ENCODE measurements around the gene ZNF70.
A peak's percentile ranks its signal among the peaks of the same experiment; 100 is the strongest.
"Not testable (repeated sequence)": the region's sequence is repeated elsewhere in the genome, so short reads cannot be mapped to it uniquely, and the experiment has no call there.

Gene ZNF70

GRCh38 chr22:23743303-23743705 lies 7.6 kb downstream of the ZNF70 start:
- Histone ChIP-seq H3K27ac (ENCODE audit: low read depth, low read length) (no peak overlapping the region), H3K36me3 (ENCODE audit: control insufficient read depth, insufficient read depth, low read length) (peaks cover 32% of the 10 kb centered on the region), H3K9ac (ENCODE audit: low read length) (no peak overlapping the region), H3K4me1 (ENCODE audit: control insufficient read depth, insufficient read depth, low read length) (no peaks in the 10 kb centered on the region), H3K9me3 (ENCODE audit: control insufficient read depth, insufficient read depth, low read depth, low read length) (no peaks in the 10 kb centered on the region; the same call in 1 of the 2 replicates), H3K27me3 (ENCODE audit: control insufficient read depth, insufficient read depth, low read length) (no peaks in the 10 kb centered on the region), H3K4me3 (ENCODE audit: low read depth, low read length) (no peak overlapping the region)

DNA sequence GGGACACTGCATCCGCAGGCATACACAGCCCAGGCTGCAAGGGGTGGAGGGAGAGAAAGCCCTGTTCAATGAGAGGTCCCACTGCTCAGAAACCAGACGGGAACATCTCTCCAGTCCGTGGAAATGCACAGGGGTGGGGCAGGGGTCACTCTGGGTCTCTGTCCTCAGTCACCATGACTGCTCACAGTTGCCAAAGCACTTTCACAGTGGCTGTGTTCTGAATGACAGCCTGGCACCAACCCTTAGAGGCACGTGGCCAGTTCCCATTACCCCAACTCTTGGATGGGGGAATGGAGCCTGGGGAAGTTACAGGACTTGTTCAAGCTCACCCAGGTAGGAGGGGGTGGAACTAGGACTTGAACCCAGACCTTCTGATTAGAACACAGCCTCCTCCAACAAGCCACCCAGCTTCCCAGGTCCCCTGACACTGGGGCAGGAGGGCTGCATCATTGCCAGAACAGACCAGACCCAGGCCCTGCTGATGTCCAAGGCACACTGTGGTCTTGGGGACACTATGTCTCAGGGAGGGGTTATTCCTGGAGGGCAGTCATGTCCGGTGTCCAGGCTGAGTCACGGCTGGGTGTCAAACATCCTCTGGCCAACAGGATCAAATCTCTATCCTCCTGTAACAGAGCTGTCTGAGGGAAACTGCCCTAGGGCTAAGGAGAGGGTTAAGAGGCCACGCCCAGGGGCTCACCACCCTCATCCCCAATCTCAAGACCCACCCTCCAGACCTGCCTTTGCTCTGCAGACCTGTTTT lies 8.2 kb downstream of the ZNF70 start:
- Histone ChIP-seq H3K9ac (ENCODE audit: low read length) (no peak overlapping the region), H3K27ac (ENCODE audit: low read depth, low read length) (no peak overlapping the region), H3K36me3 (ENCODE audit: control insufficient read depth, insufficient read depth, low read length) (peaks cover 32% of the 10 kb centered on the region), H3K4me1 (ENCODE audit: control insufficient read depth, insufficient read depth, low read length) (no peaks in the 10 kb centered on the region), H3K9me3 (ENCODE audit: control insufficient read depth, insufficient read depth, low read depth, low read length) (no peaks in the 10 kb centered on the region; the same call in 1 of the 2 replicates), H3K4me3 (ENCODE audit: low read depth, low read length) (no peak overlapping the region), H3K27me3 (ENCODE audit: control insufficient read depth, insufficient read depth, low read length) (no peaks in the 10 kb centered on the region)

- H3K27me3 ChIP-seq (ENCODE audit: control insufficient read depth, insufficient read depth, low read length): no peaks in the 10 kb centered on the region
- H3K36me3 ChIP-seq (ENCODE audit: control insufficient read depth, insufficient read depth, low read length): peaks cover 6% of the 10 kb centered on the region
- no peak overlapping the region for H3K4me3 ChIP-seq (ENCODE audit: low read depth, low read length)
- no peak overlapping the region for H3K9ac ChIP-seq (ENCODE audit: low read length)
- H3K9me3 ChIP-seq (ENCODE audit: control insufficient read depth, insufficient read depth, low read depth, low read length): no peaks in the 10 kb centered on the region
- no peaks in the 10 kb centered on the region for H3K4me1 ChIP-seq (ENCODE audit: control insufficient read depth, insufficient read depth, low read length)
- no peak overlapping the region for H3K27ac ChIP-seq (ENCODE audit: low read depth, low read length)
Measured at GRCh38 chr22:23737696-23738095, 13.2 kb downstream of the ZNF70 start.

- H3K9ac ChIP-seq (ENCODE audit: low read length); H3K4me1 ChIP-seq (ENCODE audit: control insufficient read depth, insufficient read depth, low read length); H3K27me3 ChIP-seq (ENCODE audit: control insufficient read depth, insufficient read depth, low read length); H3K36me3 ChIP-seq (ENCODE audit: control insufficient read depth, insufficient read depth, low read length); H3K9me3 ChIP-seq (ENCODE audit: control insufficient read depth, insufficient read depth, low read depth, low read length); H3K4me3 ChIP-seq (ENCODE audit: low read depth, low read length); H3K27ac ChIP-seq (ENCODE audit: low read depth, low read length): not testable (repeated sequence)
Measured at GRCh38 chr22:23728108-23728507, 22.8 kb downstream of the ZNF70 start.

DNA sequence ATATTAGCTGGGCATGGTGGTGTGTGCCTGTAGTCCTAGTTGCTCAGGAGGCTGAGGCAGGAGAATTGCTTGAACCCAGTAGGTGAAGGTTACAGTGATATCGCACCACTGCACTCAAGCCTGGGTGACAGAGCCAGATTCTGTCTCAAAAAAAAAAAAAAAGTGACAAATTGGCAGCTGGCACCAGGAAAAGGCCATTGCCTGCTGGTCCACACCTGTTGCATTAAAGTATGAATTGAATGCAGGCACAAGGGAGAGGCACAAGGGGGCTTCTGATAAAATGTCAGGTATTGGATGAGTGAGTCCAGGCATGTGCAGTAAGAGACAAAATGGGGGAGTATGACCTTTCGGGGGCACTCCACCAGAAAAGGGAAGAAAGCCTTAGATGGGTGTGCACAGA lies 28.2 kb downstream of the ZNF70 start:
- H3K4me3 ChIP-seq (ENCODE audit: low read depth, low read length): no peak overlapping the region

DNA sequence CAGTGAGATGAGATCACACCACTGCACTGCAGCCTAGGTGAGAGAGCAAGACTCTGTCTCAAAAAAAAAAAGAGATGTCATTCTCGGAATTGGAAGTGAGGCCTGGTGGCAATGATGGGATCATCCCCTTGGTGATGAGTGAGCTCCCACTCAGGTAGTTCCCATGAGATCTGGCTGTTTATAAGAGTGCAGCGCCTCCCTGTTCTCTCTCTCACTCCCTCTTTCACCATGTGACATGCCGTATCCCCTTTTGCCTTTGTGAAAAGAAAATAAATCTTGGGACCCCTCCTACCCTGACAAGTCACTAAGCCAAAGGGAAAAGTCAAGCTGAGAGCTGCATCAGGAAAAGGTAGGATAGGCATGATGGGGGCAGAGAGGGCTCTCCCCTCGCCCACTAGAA lies 28.8 kb downstream of the ZNF70 start:
- Histone ChIP-seq H3K4me3 (ENCODE audit: low read depth, low read length) (no peak overlapping the region), H3K9ac (ENCODE audit: low read length) (no peak overlapping the region), H3K4me1 (ENCODE audit: control insufficient read depth, insufficient read depth, low read length) (peaks cover 4% of the 10 kb centered on the region), H3K27me3 (ENCODE audit: control insufficient read depth, insufficient read depth, low read length) (no peaks in the 10 kb centered on the region), H3K36me3 (ENCODE audit: control insufficient read depth, insufficient read depth, low read length) (no peaks in the 10 kb centered on the region), H3K9me3 (ENCODE audit: control insufficient read depth, insufficient read depth, low read depth, low read length) (no peaks in the 10 kb centered on the region), H3K27ac (ENCODE audit: low read depth, low read length) (no peak overlapping the region)

More for the DNA sequence above, 28.2 kb downstream of the ZNF70 start:
- no peaks in the 10 kb centered on the region for H3K9me3 ChIP-seq (ENCODE audit: control insufficient read depth, insufficient read depth, low read depth, low read length)
- no peaks in the 10 kb centered on the region for H3K27me3 ChIP-seq (ENCODE audit: control insufficient read depth, insufficient read depth, low read length)
- H3K36me3 ChIP-seq (ENCODE audit: control insufficient read depth, insufficient read depth, low read length): no peaks in the 10 kb centered on the region
- H3K27ac ChIP-seq (ENCODE audit: low read depth, low read length): no peak overlapping the region
- H3K4me1 ChIP-seq (ENCODE audit: control insufficient read depth, insufficient read depth, low read length): no peaks in the 10 kb centered on the region
- H3K9ac ChIP-seq (ENCODE audit: low read length): no peak overlapping the region

GRCh38 chr22:23720855-23721254 lies 30.1 kb downstream of the ZNF70 start:
- peaks cover 4% of the 10 kb centered on the region for H3K4me1 ChIP-seq (ENCODE audit: control insufficient read depth, insufficient read depth, low read length)
- H3K27ac ChIP-seq (ENCODE audit: low read depth, low read length): no peak overlapping the region
- no peaks in the 10 kb centered on the region for H3K27me3 ChIP-seq (ENCODE audit: control insufficient read depth, insufficient read depth, low read length)
- H3K9ac ChIP-seq (ENCODE audit: low read length): no peak overlapping the region
- no peaks in the 10 kb centered on the region for H3K36me3 ChIP-seq (ENCODE audit: control insufficient read depth, insufficient read depth, low read length)
- no peak overlapping the region for H3K4me3 ChIP-seq (ENCODE audit: low read depth, low read length)
- no peaks in the 10 kb centered on the region for H3K9me3 ChIP-seq (ENCODE audit: control insufficient read depth, insufficient read depth, low read depth, low read length)

DNA sequence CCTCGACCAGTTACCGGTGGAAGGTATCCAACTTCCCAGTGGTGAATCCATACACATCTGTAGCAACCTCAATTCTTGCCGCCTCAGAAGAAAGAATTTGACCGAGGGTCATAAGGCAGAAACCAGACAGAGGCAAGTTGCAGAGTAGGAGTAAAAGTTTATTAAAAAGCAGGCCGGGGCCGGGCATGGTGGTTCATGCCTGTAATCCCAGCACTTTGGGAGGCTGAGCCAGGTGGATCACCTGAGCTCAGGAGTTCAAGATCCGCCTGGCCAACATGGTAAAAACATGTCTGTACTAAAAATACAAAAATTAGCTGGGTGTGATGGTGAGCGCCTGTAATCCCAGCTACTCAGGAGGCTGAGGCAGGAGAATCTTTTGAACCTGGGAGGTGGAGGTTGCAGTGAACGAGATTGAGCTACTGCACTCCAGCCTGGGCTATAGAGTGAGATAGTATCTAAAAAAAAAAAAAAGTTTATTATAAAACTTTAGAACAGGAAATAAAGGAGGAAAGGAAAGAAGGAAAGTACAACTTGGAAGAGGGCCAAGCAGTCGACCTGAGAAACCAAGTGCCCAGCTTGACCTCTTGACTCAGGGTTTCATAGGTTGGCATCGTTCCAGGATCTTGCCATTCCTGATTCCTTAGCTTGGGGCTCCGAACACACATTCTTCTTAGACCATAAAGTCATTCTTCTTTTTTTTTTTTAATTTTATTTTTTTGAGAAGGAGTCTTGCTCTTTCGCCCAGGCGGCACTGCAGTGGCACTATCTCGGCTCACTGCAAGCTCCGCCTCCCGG lies 32.3 kb downstream of the ZNF70 start:
- Histone ChIP-seq H3K9ac (ENCODE audit: low read length) (no peak overlapping the region), H3K36me3 (ENCODE audit: control insufficient read depth, insufficient read depth, low read length) (peaks cover 15% of the 10 kb centered on the region), H3K27me3 (ENCODE audit: control insufficient read depth, insufficient read depth, low read length) (no peaks in the 10 kb centered on the region)

GRCh38 chr22:23716811-23717801 lies 33.8 kb downstream of the ZNF70 start:
- peaks cover 23% of the 10 kb centered on the region for H3K36me3 ChIP-seq (ENCODE audit: control insufficient read depth, insufficient read depth, low read length)
- peak overlapping the region; percentile 80 for H3K9ac ChIP-seq (ENCODE audit: low read length)
- no peaks in the 10 kb centered on the region for H3K9me3 ChIP-seq (ENCODE audit: control insufficient read depth, insufficient read depth, low read depth, low read length)
- H3K27ac ChIP-seq (ENCODE audit: low read depth, low read length): peak overlapping the region; percentile 48
- no peaks in the 10 kb centered on the region for H3K27me3 ChIP-seq (ENCODE audit: control insufficient read depth, insufficient read depth, low read length)
- peaks cover 4% of the 10 kb centered on the region for H3K4me1 ChIP-seq (ENCODE audit: control insufficient read depth, insufficient read depth, low read length)
- H3K4me3 ChIP-seq (ENCODE audit: low read depth, low read length): peak overlapping the region; percentile 97

More for the DNA sequence above, 32.3 kb downstream of the ZNF70 start:
- no peak overlapping the region for H3K4me3 ChIP-seq (ENCODE audit: low read depth, low read length)
- peaks cover 4% of the 10 kb centered on the region for H3K4me1 ChIP-seq (ENCODE audit: control insufficient read depth, insufficient read depth, low read length)
- no peak overlapping the region for H3K27ac ChIP-seq (ENCODE audit: low read depth, low read length)
- no peaks in the 10 kb centered on the region for H3K9me3 ChIP-seq (ENCODE audit: control insufficient read depth, insufficient read depth, low read depth, low read length)

- Histone ChIP-seq H3K9ac (ENCODE audit: low read length) (no peak overlapping the region), H3K4me1 (ENCODE audit: control insufficient read depth, insufficient read depth, low read length) (peaks cover 4% of the 10 kb centered on the region), H3K27ac (ENCODE audit: low read depth, low read length) (no peak overlapping the region), H3K27me3 (ENCODE audit: control insufficient read depth, insufficient read depth, low read length) (no peaks in the 10 kb centered on the region), H3K9me3 (ENCODE audit: control insufficient read depth, insufficient read depth, low read depth, low read length) (no peaks in the 10 kb centered on the region), H3K36me3 (ENCODE audit: control insufficient read depth, insufficient read depth, low read length) (peaks cover 34% of the 10 kb centered on the region), H3K4me3 (ENCODE audit: low read depth, low read length) (peak overlapping the region; percentile 97)
Measured at GRCh38 chr22:23715806-23716375, 35.0 kb downstream of the ZNF70 start.
